ENCODE data around the gene PLPPR5.

DNA sequence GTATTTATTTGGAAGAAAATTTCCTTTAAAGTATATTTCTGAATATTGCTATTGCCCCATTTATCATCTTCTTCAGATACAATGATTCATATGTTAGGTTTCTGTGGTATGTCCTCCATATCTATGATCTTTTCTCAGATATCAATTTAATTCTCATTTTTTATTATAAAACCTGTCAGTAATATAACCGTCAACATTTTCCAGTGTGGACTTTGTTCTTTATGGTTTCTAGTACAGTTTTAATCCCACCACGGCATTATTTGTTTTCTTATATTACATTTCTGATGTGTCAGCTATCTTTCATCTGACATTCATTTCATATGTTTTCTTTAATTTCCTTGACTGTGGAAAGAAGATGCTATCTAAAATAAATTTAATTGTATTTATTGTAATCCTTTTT lies 97.9 kb downstream of the PLPPR5 start:
- TF ChIP-seq, protein P1, sequence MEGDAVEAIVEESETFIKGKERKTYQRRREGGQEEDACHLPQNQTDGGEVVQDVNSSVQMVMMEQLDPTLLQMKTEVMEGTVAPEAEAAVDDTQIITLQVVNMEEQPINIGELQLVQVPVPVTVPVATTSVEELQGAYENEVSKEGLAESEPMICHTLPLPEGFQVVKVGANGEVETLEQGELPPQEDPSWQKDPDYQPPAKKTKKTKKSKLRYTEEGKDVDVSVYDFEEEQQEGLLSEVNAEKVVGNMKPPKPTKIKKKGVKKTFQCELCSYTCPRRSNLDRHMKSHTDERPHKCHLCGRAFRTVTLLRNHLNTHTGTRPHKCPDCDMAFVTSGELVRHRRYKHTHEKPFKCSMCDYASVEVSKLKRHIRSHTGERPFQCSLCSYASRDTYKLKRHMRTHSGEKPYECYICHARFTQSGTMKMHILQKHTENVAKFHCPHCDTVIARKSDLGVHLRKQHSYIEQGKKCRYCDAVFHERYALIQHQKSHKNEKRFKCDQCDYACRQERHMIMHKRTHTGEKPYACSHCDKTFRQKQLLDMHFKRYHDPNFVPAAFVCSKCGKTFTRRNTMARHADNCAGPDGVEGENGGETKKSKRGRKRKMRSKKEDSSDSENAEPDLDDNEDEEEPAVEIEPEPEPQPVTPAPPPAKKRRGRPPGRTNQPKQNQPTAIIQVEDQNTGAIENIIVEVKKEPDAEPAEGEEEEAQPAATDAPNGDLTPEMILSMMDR (IDR thresholded peaks at IDR 0.05), result no peak
- TF ChIP-seq POLR2A (IDR thresholded peaks at IDR 0.05) (no peak), EP300 (IDR thresholded peaks at IDR 0.05) (no peak)
